Panc1 (cell line): ENCODE measurements around the gene TNFSF11.

Source experiments
- POLR2AphosphoS5 ChIP-seq: IDR thresholded peaks from 2 replicates; pipeline ENCODE4 v1.6.1; 2012; ENCODE audit warnings: mild to moderate bottlenecking, low read depth, low read length, moderate library complexity
- TF ChIP-seq, protein P1 (sequence below): fragments of 450-650 bp; IDR thresholded peaks from 2 replicates; pipeline ENCODE4 v1.5.1; 2017; ENCODE audit warnings: mild to moderate bottlenecking

DNA sequence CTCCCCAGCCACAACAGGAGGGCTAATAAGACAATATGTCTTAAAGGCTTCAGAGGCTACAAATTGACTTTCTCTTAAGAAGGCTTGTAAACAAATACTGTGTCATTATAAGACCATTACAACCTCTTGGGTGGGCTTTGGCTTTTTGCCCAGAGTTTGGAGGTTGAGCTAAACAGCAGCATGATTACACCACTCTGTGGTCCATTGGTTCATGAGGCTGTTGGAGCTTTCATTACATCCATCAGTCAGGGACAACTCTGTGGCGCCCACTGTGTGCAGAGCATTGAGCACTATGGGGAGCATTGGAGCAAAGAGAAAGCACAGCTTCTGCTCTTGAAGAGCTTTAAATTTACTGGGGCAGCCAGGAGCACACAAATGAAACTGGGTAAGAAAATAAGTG is 75.9 kb downstream of the TNFSF11 start:
- TF ChIP-seq, protein P1, sequence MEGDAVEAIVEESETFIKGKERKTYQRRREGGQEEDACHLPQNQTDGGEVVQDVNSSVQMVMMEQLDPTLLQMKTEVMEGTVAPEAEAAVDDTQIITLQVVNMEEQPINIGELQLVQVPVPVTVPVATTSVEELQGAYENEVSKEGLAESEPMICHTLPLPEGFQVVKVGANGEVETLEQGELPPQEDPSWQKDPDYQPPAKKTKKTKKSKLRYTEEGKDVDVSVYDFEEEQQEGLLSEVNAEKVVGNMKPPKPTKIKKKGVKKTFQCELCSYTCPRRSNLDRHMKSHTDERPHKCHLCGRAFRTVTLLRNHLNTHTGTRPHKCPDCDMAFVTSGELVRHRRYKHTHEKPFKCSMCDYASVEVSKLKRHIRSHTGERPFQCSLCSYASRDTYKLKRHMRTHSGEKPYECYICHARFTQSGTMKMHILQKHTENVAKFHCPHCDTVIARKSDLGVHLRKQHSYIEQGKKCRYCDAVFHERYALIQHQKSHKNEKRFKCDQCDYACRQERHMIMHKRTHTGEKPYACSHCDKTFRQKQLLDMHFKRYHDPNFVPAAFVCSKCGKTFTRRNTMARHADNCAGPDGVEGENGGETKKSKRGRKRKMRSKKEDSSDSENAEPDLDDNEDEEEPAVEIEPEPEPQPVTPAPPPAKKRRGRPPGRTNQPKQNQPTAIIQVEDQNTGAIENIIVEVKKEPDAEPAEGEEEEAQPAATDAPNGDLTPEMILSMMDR, result no peak
- no peak for TF ChIP-seq POLR2AphosphoS5
